ENCODE data around the gene PHF19. TPM values are rescaled to one million over a fixed set of nuclear protein-coding genes. Genes with fewer than 3 reads are reported as not detected.

The PHF19 gene
- total and polyA plus RNA-seq, 2 donors (not counting 3 experiments of a cell fraction or from before 2014, with no cell fraction given): 102 to 153 TPM

GRCh38 chr9:120888626-120889025 lies 11.6 kb upstream of the PHF19 start:
- no peak overlapping the region for H2AFZ ChIP-seq (ENCODE audit: low read depth, low read length)
- no peak for FAIRE-seq
- no peaks in the 10 kb centered on the region for H4K20me1 ChIP-seq (replicated peaks; ENCODE audit: control insufficient read depth, extremely low read depth, insufficient read depth, low read length)
- H3K36me3 ChIP-seq (ENCODE audit: control insufficient read depth in 2 of 2, extremely low read depth in 1 of 2, insufficient read depth in 2 of 2, low read length in 2 of 2): no peaks in the 10 kb centered on the region
- CTCF ChIA-PET: interaction anchor here (1.2 to 3.1 kb wide), 4 partner anchors 12 to 93 kb away, joined by 3 to 9 read pairs (median 6); partner anchors contain the start of gene PHF19
- peaks cover 20% of the 10 kb centered on the region for H3K4me1 ChIP-seq (ENCODE audit: control insufficient read depth, extremely low read depth, insufficient read depth, low read length)
- dilution Hi-C loops (cut with MboI; ENCODE audit: extremely low pct_ligation_motif_present, low sequenced_read_pairs): no loop called here
- DNase-seq (ENCODE audit: low read depth, low spot score): no peak
- no peaks in the 10 kb centered on the region for H3K27me3 ChIP-seq (ENCODE audit: control insufficient read depth in 2 of 2, insufficient read depth in 2 of 2, low read length in 2 of 2)
- H3K4me3 ChIP-seq (replicated peaks in 1 of 3; ENCODE audit: insufficient read depth in 1 of 3, low read depth in 1 of 3, low read length in 3 of 3): no peak overlapping the region
- POLR2A ChIA-PET: no interaction called here
- BruUV-seq (replicated peaks): no TSS peak
- H3K27ac ChIP-seq (ENCODE audit: insufficient read depth, low read depth, low read length): no peak overlapping the region
- H3K79me2 ChIP-seq (ENCODE audit: control insufficient read depth, insufficient read depth, low read length): no peaks in the 10 kb centered on the region
- TF ChIP-seq MYC (IDR thresholded peaks at IDR 0.05; ENCODE audit: low read depth, low read length) (no peak), POLR2AphosphoS5 (IDR thresholded peaks at IDR 0.05; ENCODE audit: insufficient read depth, low read depth, low read length) (no peak), MAX (IDR thresholded peaks at IDR 0.05; ENCODE audit: insufficient read depth, insufficient read length) (no peak), POLR2A (IDR thresholded peaks at IDR 0.05; ENCODE audit: low read depth, low read length) (no peak), FOS (IDR thresholded peaks at IDR 0.05; ENCODE audit: borderline replicate concordance, insufficient read depth, low read length) (no peak), JUN (IDR thresholded peaks at IDR 0.05; ENCODE audit: borderline replicate concordance, insufficient read depth, insufficient read length, low read depth) (no peak), EZH2 (IDR thresholded peaks at IDR 0.05; ENCODE audit: borderline replicate concordance, low read depth, low read length, severe bottlenecking) (no peak), CTCF (IDR thresholded peaks at IDR 0.05; ENCODE audit: extremely low read depth in 1 of 2, insufficient read depth in 1 of 2, low read depth in 1 of 2, low read length in 2 of 2) (no peak), GATA2 (IDR thresholded peaks at IDR 0.05; ENCODE audit: insufficient read depth, insufficient read length, low read depth, low read length) (no peak)
- no peak overlapping the region for H3K4me2 ChIP-seq (ENCODE audit: insufficient read depth, low read length)
- intact Hi-C loops (cut with micrococcal nuclease): no loop called here
- no peak overlapping the region for H3K9ac ChIP-seq (replicated peaks; ENCODE audit: extremely low read depth, insufficient read depth, low read length)
- H3K9me3 ChIP-seq (replicated peaks; ENCODE audit: control insufficient read depth, insufficient read depth, low read length): no peaks in the 10 kb centered on the region
- no peaks in the 10 kb centered on the region for H3K9me1 ChIP-seq (replicated peaks; ENCODE audit: control insufficient read depth, extremely low read depth, insufficient read depth, low read length)
